Immature natural killer cell (primary cell): ENCODE data around the gene RASAL2. TPM values are rescaled to one million over a fixed set of nuclear protein-coding genes. Genes with fewer than 3 reads are reported as not detected.
"Not testable (repeated sequence)": the region's sequence is repeated elsewhere in the genome, so short reads cannot be mapped to it uniquely, and the experiment has no call there.

Experiments used
- DNase-seq, 3 donors: peaks; one replicate each; pipeline ENCODE4 v3.0.0; 2022; ENCODE audit warnings: mixed read lengths in 1 of 3
- H3K27ac Mint-ChIP-seq, 6 donors: one replicate each; pipeline ENCODE4 v1.8.0; 2020; ENCODE audit warnings: mixed read lengths in 6 of 6, mild to moderate bottlenecking in 5 of 6, inconsistent platforms in 4 of 6, moderate library complexity in 3 of 6
- H3K27me3 Mint-ChIP-seq, 3 donors: one replicate each; pipeline ENCODE4 v1.8.0; 2020 to 2021; ENCODE audit warnings: low read depth in 3 of 3, mild to moderate bottlenecking in 3 of 3, mixed read lengths in 3 of 3, moderate library complexity in 3 of 3, inconsistent platforms in 1 of 3
- H3K36me3 Mint-ChIP-seq, 3 donors: one replicate each; pipeline ENCODE4 v1.8.0; 2020; ENCODE audit warnings: mixed read lengths in 3 of 3, inconsistent platforms in 2 of 3, mild to moderate bottlenecking in 2 of 3
- H3K4me1 Mint-ChIP-seq, 2 donors: one replicate each; pipeline ENCODE4 v1.8.0; 2020; ENCODE audit warnings: inconsistent platforms in 2 of 2, mild to moderate bottlenecking in 2 of 2, mixed read lengths in 2 of 2, moderate library complexity in 1 of 2
- H3K4me3 Mint-ChIP-seq, 5 donors: one replicate each; pipeline ENCODE4 v1.8.0; 2020; ENCODE audit warnings: mild to moderate bottlenecking in 5 of 5, mixed read lengths in 5 of 5, inconsistent platforms in 3 of 5, moderate library complexity in 3 of 5
- H3K9me3 Mint-ChIP-seq, 6 donors: one replicate each; pipeline ENCODE4 v1.8.0; 2020; ENCODE audit warnings: mild to moderate bottlenecking in 6 of 6, mixed read lengths in 6 of 6, inconsistent platforms in 4 of 6, moderate library complexity in 3 of 6
- polyA plus RNA-seq, 3 donors: library from polyadenylated mRNA; unstranded; fragments of 300-500 nt; fragmentation: Illumina TruSeq; gene quantifications; one replicate each; pipeline ENCODE4 v1.2.3, GENCODE V29; 2021

The RASAL2 gene
- polyA plus RNA-seq, 3 donors from 2014 or later, result not detected

DNA sequence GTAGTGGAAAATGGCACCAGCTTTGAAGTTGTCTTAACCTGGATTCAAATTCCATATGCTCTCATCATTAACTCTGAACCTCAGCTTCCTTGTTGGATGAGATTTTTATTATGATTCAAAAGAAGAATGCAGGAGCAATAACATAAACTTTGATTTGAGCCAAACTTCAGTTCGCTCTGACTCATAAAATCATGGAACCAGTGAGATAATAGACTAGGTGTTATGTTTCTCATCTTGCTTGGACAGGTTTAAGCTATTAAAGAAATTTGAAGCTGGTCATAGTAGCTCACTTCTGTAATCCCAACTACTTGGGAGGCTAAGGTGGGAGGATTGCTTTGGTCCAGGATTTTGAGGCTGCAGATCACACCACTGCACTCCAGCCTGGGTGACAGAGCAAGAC lies 230.1 kb downstream of the RASAL2 start:
- Mint-ChIP-seq H3K27ac (no peak overlapping the region), H3K36me3 (peaks cover 0 to 6% (median 3%) of the 10 kb centered on the region in 3 donors), H3K4me1 (no peaks in the 10 kb centered on the region), H3K4me3 (no peak overlapping the region), H3K27me3 (peaks cover 0 to 5% (median 0%) of the 10 kb centered on the region in 3 donors), H3K9me3 (peaks cover 0 to 9% (median 6%) of the 10 kb centered on the region in 6 donors)
- no peak for DNase-seq

DNA sequence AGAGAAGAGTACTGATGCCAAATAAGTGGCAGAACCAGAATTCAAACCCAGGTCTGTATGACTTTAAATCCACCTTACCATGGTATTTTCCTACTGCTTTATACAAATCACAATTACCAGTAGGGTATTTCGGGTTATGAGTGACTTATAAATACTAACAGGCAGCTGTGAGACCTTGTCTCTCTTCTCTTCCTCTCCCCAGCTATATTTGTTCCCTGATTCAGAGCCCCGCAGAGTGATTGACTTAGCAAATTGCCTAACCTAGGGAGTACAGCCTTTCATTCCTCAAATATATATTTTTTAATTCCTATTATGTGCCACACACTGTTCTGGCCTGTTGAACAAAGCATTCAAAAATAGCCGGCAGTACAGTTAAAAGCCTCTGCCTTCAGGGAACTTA lies 234.8 kb downstream of the RASAL2 start:
- Mint-ChIP-seq H3K27ac (no peak overlapping the region), H3K27me3 (peaks cover 0 to 5% (median 0%) of the 10 kb centered on the region in 3 donors), H3K4me1 (no peaks in the 10 kb centered on the region), H3K9me3 (peaks cover 0 to 4% (median 0%) of the 10 kb centered on the region in 6 donors), H3K36me3 (no peaks in the 10 kb centered on the region), H3K4me3 (no peak overlapping the region)
- no peak for DNase-seq

DNA sequence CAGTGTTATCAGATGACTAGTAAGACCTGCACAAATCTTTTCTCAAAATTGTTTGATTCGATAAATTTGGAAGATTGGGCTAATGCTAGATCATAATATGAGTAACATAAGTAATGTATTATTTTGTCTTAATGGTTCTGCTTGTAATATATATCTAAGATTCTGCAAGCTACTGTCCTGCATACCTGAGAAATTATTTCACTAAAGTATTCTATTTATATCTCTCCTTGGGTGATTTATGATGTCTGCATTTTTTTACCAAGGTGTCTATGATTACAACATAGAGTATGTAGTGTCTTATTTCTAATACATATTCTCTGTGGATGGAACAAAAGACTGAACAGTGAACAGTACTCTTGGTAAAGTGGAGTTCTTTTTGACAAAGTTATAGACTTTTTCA lies 236.2 kb downstream of the RASAL2 start:
- Mint-ChIP-seq H3K4me1 (no peaks in the 10 kb centered on the region), H3K36me3 (no peaks in the 10 kb centered on the region), H3K27ac (no peak overlapping the region), H3K9me3 (peaks cover 0 to 4% (median 0%) of the 10 kb centered on the region in 6 donors), H3K27me3 (peaks cover 0 to 2% (median 0%) of the 10 kb centered on the region in 3 donors), H3K4me3 (no peak overlapping the region)
- DNase-seq, result no peak

DNA sequence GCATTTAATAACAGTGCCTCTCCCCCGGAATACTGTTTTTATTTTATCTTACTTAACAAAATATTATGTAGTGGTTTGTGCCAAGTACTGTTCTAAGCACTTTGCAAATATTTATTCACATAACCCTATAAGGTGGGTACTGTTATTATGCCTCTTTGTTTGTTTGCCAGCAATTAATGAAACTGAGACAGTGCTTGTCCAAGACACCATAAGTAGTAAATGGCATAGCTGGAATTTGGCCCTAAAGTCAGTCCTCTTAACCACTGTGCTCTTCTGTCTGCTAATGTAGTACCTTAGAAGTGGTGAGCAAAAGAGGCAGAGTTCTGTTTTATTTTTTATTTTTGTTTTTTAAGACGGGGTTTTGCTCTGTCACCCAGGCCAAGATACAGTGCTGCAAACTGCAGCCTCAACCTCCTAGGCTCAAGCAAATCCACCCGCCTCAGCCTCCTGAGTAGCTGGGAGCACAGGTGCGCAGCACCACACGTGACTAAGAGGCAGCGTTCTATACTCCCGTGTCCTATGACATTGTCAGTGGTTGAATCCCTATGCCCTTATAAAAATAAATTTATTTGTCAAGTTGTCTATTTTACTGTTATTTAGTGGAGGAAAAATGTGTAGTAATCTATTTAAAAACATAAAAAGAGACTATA lies 237.1 kb downstream of the RASAL2 start:
- DNase-seq, result no peak
- Mint-ChIP-seq H3K36me3 (no peaks in the 10 kb centered on the region), H3K9me3 (peaks cover 0 to 4% (median under 1%) of the 10 kb centered on the region in 6 donors), H3K4me3 (no peak overlapping the region), H3K27me3 (peaks cover 0 to 2% (median 0%) of the 10 kb centered on the region in 3 donors), H3K4me1 (no peaks in the 10 kb centered on the region), H3K27ac (no peak overlapping the region)

DNA sequence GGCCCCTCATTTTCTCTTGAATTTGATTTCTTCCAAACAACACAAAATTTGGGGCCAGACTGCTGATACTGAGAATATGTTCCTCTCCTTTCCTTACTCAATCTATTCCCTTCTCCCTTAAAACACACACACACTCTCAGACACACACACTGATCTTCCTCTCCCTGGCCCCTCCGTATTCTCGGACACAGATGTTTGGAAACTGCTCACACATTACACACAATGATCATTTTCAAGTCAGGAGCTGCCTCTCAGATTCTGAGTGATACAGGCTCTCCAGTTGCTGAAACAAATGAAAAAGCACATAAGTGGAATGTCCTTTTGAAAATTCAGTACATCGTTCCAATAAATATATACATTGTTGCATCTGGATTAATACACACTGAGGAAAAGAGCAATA lies 241.5 kb downstream of the RASAL2 start:
- H3K27ac Mint-ChIP-seq, result no peak overlapping the region
- DNase-seq, result no peak
- no peaks in the 10 kb centered on the region for H3K27me3 Mint-ChIP-seq
- no peaks in the 10 kb centered on the region for H3K4me1 Mint-ChIP-seq
- no peak overlapping the region for H3K4me3 Mint-ChIP-seq
- no peaks in the 10 kb centered on the region for H3K36me3 Mint-ChIP-seq
- H3K9me3 Mint-ChIP-seq, result peaks cover 0 to 3% (median 0%) of the 10 kb centered on the region in 6 donors

DNA sequence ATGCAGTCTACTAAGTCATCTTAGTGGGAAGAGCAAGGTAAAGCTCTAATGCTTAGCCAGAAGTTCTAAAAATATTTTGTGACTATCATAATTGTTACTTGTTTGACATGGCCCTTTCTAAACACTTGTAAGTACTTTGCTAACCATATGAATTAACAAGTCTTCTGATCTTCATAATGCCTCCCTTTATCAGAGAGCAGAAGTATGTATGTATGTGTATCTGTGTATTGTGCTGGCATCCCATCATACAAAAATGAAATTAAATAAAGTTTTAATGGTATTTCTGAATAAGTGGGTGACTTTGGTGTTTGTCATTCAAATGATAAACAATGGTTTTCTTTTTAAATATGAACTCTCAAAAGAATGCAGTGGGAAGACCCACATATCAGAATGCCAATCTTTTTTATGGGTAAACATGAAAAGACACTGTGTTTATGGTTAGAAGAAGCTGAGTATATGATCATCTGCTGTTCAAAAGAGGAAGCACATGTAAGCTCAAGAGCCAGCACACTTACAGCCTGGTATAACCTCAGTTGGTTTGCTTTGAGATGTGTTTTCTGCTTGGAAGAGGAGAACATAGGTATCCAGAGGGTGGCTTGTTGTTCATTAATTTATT lies 243.3 kb downstream of the RASAL2 start:
- H3K27ac Mint-ChIP-seq, result no peak overlapping the region
- no peaks in the 10 kb centered on the region for H3K36me3 Mint-ChIP-seq
- DNase-seq, result no peak
- H3K9me3 Mint-ChIP-seq, result peaks cover 0 to 4% (median under 1%) of the 10 kb centered on the region in 6 donors
- no peaks in the 10 kb centered on the region for H3K4me1 Mint-ChIP-seq
- no peaks in the 10 kb centered on the region for H3K27me3 Mint-ChIP-seq
- no peak overlapping the region for H3K4me3 Mint-ChIP-seq

DNA sequence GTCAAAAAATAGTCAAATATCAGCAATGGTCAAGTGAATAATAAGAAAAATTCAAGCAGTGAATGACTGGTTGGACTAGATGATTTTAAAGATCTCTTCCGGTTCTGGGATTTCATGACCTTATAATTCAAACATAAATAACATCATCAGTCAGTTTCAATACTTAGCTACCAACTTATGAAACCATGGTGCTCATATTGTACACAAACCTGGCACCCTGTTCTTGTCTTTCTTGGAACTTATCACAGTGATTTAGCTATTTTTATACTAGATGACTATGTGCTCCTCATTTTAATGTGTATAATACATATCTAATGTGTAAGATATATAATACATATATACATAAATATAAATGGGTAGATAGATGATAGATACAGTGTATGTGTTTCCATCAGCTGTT lies 245.9 kb downstream of the RASAL2 start:
- no peaks in the 10 kb centered on the region for H3K36me3 Mint-ChIP-seq
- H3K4me1 Mint-ChIP-seq, result no peaks in the 10 kb centered on the region
- peaks cover 0 to 5% (median under 1%) of the 10 kb centered on the region in 6 donors for H3K9me3 Mint-ChIP-seq
- H3K27me3 Mint-ChIP-seq, result no peaks in the 10 kb centered on the region
- DNase-seq, result no peak
- H3K4me3 Mint-ChIP-seq, result no peak overlapping the region
- no peak overlapping the region for H3K27ac Mint-ChIP-seq

DNA sequence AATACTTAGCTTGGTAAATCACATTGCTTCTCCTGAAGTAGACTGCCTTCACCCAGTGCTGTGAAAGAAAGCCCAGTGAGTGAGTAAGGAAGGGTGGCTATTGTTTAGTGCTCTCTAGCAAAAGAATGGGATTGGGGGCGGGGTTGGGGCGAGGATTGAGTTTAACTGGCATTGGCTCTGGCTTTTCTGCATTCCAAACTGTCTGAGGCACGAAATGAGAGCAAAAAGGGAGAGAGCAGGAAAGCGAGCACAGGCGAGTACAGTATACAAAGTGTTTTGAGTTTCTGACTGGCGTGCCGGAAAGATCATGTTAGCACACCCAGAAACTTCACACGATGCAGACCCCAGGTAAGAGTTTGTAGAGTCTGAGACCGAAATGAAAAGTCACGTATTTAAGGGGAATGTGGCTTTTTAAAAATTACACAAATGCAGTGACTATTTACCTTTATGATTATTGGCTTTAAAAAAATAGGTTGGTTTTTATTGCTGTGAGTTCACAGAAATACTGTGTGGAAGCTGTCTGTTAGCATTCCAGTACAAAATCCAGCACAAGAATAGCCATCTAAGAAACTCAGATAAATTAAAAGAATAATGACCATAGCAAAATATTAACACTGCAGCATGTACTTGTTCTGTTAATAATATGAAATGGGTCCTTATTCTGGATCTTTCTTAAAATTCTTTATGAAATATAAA lies 247.5 kb downstream of the RASAL2 start:
- Mint-ChIP-seq H3K36me3 (no peaks in the 10 kb centered on the region), H3K27ac (no peak overlapping the region), H3K27me3 (no peaks in the 10 kb centered on the region), H3K4me3 (no peak overlapping the region), H3K4me1 (no peaks in the 10 kb centered on the region), H3K9me3 (peaks cover 0 to 5% (median 0%) of the 10 kb centered on the region in 6 donors)
- no peak for DNase-seq

DNA sequence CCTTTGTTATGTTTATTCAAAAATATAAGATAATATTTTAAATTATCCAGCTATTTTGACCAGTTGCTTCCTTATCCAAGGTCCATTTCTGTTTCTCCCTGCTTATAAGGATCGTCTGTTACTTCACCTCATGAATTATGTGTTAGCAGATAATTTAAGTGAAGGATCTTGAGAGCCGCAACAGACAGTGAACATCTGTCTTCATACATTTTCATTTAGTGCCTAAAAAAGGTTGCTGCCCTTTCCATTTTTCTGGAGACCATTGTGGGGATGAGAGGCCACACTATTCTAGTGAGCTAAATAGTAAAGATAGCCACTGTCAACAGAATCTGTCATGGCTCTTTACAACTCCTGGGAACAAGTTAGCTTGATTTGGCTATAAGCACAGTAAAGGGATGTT lies 248.8 kb downstream of the RASAL2 start:
- Mint-ChIP-seq H3K27me3 (no peaks in the 10 kb centered on the region), H3K27ac (no peak overlapping the region), H3K9me3 (peaks cover 0 to 5% (median 0%) of the 10 kb centered on the region in 6 donors), H3K4me3 (no peak overlapping the region), H3K36me3 (no peaks in the 10 kb centered on the region), H3K4me1 (no peaks in the 10 kb centered on the region)
- no peak for DNase-seq

DNA sequence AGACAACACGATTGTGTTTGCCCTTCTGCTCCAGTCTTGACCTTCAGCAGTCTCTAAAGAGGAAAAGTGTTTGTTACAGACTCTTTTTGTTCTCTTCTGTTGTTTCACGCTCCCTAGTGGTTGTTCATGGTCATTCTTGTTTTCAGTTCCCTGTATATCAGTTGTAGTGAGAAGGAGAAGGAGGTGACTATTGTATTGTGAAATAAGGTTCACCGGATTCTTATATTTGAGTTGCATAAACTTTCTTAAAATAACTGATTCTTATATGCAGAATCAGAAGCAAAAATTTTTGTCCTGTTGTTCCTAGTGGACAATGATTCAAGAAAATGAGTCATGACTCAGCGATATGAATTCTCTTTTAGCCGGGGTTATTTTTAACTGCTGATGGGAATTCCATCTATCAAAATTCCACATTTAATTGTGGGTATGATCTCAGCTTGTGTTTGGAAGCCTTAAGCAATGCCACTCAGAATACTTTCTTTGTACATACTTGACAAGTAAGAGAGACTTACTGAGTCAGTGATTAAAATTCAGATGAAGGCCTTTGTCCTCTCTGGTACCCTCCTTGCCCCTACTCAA lies 250.7 kb downstream of the RASAL2 start:
- DNase-seq, result no peak
- no peak overlapping the region for H3K27ac Mint-ChIP-seq
- H3K9me3 Mint-ChIP-seq, result peaks cover 0 to 6% (median 0%) of the 10 kb centered on the region in 6 donors
- H3K4me3 Mint-ChIP-seq, result no peak overlapping the region
- no peaks in the 10 kb centered on the region for H3K4me1 Mint-ChIP-seq
- H3K27me3 Mint-ChIP-seq, result no peaks in the 10 kb centered on the region
- no peaks in the 10 kb centered on the region for H3K36me3 Mint-ChIP-seq

DNA sequence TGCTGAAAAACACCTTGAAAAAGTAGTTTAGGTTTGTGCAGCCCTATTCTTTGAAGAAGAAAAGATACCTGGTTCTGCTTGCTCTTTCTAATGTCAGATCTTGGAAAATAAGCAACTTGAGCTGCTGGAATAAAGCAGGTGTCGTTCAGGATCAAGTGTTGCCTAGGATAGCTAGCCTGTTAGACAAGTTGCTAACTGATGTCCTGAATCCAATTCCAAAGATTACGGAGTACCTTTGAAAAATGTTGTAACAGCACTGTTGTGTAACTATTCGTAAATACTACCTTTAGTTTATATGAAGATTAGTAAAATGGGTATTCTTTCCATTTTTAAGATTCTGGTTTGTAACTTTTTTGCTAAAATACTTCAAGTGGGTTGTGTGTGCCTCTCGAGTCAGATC lies 251.3 kb downstream of the RASAL2 start:
- peaks cover 0 to 10% (median under 1%) of the 10 kb centered on the region in 6 donors for H3K9me3 Mint-ChIP-seq
- H3K4me3 Mint-ChIP-seq, result no peak overlapping the region
- no peaks in the 10 kb centered on the region for H3K36me3 Mint-ChIP-seq
- H3K27ac Mint-ChIP-seq, result no peak overlapping the region
- no peaks in the 10 kb centered on the region for H3K4me1 Mint-ChIP-seq
- H3K27me3 Mint-ChIP-seq, result peaks cover 0 to 2% (median 0%) of the 10 kb centered on the region in 3 donors
- no peak for DNase-seq

DNA sequence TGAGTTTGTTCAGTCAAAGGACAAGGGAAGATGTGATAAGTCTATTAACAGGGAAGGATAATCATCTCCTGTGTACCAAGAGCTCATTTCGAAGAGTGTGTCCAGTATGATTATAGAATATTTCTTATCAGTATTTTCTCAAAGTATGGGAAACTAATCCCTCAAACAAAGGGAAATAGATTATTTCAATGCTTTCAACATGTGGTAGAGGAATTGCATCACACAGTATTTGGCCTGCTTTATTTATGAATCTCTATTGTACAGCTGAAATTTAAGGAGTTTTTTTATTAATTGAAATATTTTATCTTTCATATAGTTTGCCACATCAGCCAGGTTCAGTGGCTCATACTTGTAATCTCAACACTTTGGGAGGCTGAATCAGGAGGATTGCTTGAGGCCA lies 251.9 kb downstream of the RASAL2 start:
- Mint-ChIP-seq H3K36me3 (no peaks in the 10 kb centered on the region), H3K4me3 (no peak overlapping the region), H3K27ac (no peak overlapping the region), H3K27me3 (peaks cover 0 to 2% (median 0%) of the 10 kb centered on the region in 3 donors), H3K9me3 (peaks cover 0 to 10% (median 1%) of the 10 kb centered on the region in 6 donors), H3K4me1 (no peaks in the 10 kb centered on the region)
- DNase-seq, result no peak

DNA sequence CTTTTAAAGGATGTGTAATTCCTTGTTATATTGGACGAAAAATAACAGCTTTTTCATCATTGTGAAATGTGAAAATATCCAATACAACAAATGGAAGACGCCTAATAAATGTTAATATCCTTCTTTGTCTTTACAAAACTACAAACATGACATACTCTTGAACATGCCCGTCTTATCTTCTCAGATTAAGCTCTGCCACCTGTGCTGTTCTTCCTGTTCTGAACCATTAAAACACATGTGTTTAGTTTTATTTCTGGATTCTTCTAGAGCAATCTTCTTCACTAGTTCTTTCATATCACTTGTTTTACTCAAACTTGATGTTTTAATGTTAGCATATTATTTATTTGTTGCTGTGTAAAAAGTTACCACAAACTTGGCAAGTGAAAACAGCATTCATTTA lies 255.9 kb downstream of the RASAL2 start:
- Mint-ChIP-seq H3K36me3 (no peaks in the 10 kb centered on the region), H3K4me3 (no peak overlapping the region), H3K9me3 (peaks cover 3 to 11% (median 8%) of the 10 kb centered on the region in 6 donors), H3K4me1 (no peaks in the 10 kb centered on the region), H3K27ac (no peak overlapping the region), H3K27me3 (peaks cover 0 to 2% (median 0%) of the 10 kb centered on the region in 3 donors)
- DNase-seq, result no peak

DNA sequence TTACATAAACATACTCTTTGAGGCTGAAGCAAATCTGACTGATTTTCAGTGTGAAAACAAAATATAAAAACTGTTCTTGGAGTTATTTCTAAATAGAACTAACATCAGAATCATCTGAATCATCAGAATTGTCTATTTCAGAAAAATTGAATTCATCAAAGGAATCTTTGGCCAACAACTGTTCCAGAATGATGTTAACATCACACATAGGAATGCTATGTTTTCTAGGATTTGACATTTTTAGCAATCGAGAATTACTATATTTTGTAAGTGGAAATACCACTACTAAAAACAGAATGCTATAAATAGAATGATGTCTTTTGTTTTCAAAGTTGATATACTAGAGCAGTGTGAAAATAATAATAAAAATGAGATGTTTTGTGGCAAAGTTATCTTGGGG lies 258.0 kb downstream of the RASAL2 start:
- not testable (repeated sequence) for H3K27me3 Mint-ChIP-seq, H3K27ac Mint-ChIP-seq, DNase-seq, H3K4me3 Mint-ChIP-seq, H3K4me1 Mint-ChIP-seq, H3K36me3 Mint-ChIP-seq
- H3K9me3 Mint-ChIP-seq, result peaks cover 3 to 11% (median 9%) of the 10 kb centered on the region in 6 donors
